Upper lobe of left lung (tissue), 6 donors: ENCODE measurements around the gene NDST3. TPM values are rescaled to one million over a fixed set of nuclear protein-coding genes. Genes with fewer than 3 reads are reported as not detected.

Experiments used
- ATAC-seq, 2 donors: fragments of 200-7000 bp; cut with Tn5 transposase; one replicate each; pipeline ENCODE4 v1.9.1; 2022; ENCODE audit warnings: mild to moderate bottlenecking in 2 of 2, moderate library complexity in 2 of 2; ENCODE audit not compliant: low FRiP score in 2 of 2
- DNase-seq, 2 donors: peaks; one replicate each; pipeline ENCODE4 v3.0.0-alpha.2; 2019 to 2020
- H3K27ac ChIP-seq, 4 donors: fragments of 200-600 bp; sonication (generic); one replicate each; pipeline ENCODE4 v1.5.1; 2016 to 2019
- H3K27me3 ChIP-seq, 4 donors: fragments of 200-600 bp; sonication (generic); one replicate each; pipeline ENCODE4 v1.5.1; 2017 to 2019
- H3K36me3 ChIP-seq, 4 donors: fragments of 200-600 bp; sonication (generic); one replicate each; pipeline ENCODE4 v1.5.1; 2016 to 2019
- H3K4me1 ChIP-seq, 4 donors: fragments of 200-600 bp; sonication (generic); one replicate each; pipeline ENCODE4 v1.5.1; 2018 to 2019
- H3K4me3 ChIP-seq, 4 donors: fragments of 200-600 bp; sonication (generic); one replicate each; pipeline ENCODE4 v1.5.1; 2017 to 2019; ENCODE audit warnings: mild to moderate bottlenecking in 2 of 4, moderate library complexity in 1 of 4
- H3K9me3 ChIP-seq, 4 donors: fragments of 200-600 bp; sonication (generic); one replicate each; pipeline ENCODE4 v1.5.1; 2018 to 2019
- CTCF ChIP-seq, 6 experiments: fragments of 450-650 bp in 4 of 6; fragments of 200-600 bp in 2 of 6; sonication (generic) in 2 of 6; IDR thresholded peaks; one replicate each; pipeline ENCODE4 v1.5.1; 2016 to 2019; ENCODE audit warnings: antibody characterized with exemption in 6 of 6
- EP300 ChIP-seq, 4 donors: sonication (generic); formaldehyde crosslinking; IDR thresholded peaks; one replicate each; pipeline ENCODE4 v1.5.1; 2017; ENCODE audit warnings: antibody characterized with exemption in 4 of 4, control low read depth in 2 of 4
- POLR2A ChIP-seq, 4 donors: fragments of 450-650 bp; IDR thresholded peaks; one replicate each; pipeline ENCODE4 v1.5.1; 2016 to 2017; ENCODE audit warnings: antibody characterized with exemption in 4 of 4, mild to moderate bottlenecking in 2 of 4
- POLR2AphosphoS5 ChIP-seq, 2 donors: sonication (generic); formaldehyde crosslinking; IDR thresholded peaks; one replicate each; pipeline ENCODE4 v1.5.1; 2017; ENCODE audit warnings: antibody characterized with exemption in 2 of 2
- WGBS, 2 donors: methylation state at CpG; one replicate each; pipeline ENCODE4 v1.1.5; 2017 to 2018; 5-methylcytosine and 5-hydroxymethylcytosine counted together
- small RNA-seq, 4 donors: library from RNA; depleted of rRNA; stranded (forward); fragments of <200 nt; gene quantifications; one replicate each; pipeline ENCODE3, GENCODE V24; 2016
- total RNA-seq, 6 donors: library from RNA; depleted of rRNA in 4 of 6; stranded (reverse); fragments of >200 nt in 4 of 6; gene quantifications; one replicate each; pipeline versions ENCODE4 v1.1.0 to v1.2.1, GENCODE V29; 2016 to 2021
- donor health status: DM: no; HTN: no; CAD: no; lungs with moderate emphysema.
- donor health status: DM: no; HTN: yes; CAD: no; lungs with severe emphysema.

Gene NDST3
- total RNA-seq, 6 donors from 2014 or later: 0.11 to 0.13 TPM; not detected in 4

GRCh38 chr4:118307643-118308042, 273.4 kb downstream of the NDST3 start:
- H3K9me3 ChIP-seq: no peaks in the 10 kb centered on the region
- no peaks in the 10 kb centered on the region for H3K36me3 ChIP-seq
- WGBS, 2 donors: 56 to 59% methylated on average over 2 of the region's 2 CpGs
- ATAC-seq (no peak), DNase-seq (no peak)
- no peak overlapping the region for H3K27ac ChIP-seq
- no peaks in the 10 kb centered on the region for H3K27me3 ChIP-seq
- H3K4me1 ChIP-seq: no peaks in the 10 kb centered on the region
- H3K4me3 ChIP-seq: no peak overlapping the region
- TF ChIP-seq CTCF (IDR thresholded peaks at IDR 0.05): no peak
- no peak for TF ChIP-seq EP300 (IDR thresholded peaks at IDR 0.05)
- no peak for TF ChIP-seq POLR2A (IDR thresholded peaks at IDR 0.05)
- no peak for TF ChIP-seq POLR2AphosphoS5 (IDR thresholded peaks at IDR 0.05)

Small RNA genes within 50 kb of the gene (small RNA-seq; reads per million reads assigned to genes)
- gene SNORA24: 0 reads per million in 4 donors
